Activated CD8-positive, alpha-beta memory T cell treated with anti-CD3 and anti-CD28 coated beads, Interleukin-2, amount 50 U/mL, for 1 hour (primary cell): ENCODE data around the gene PRUNE2.
A peak's percentile ranks its signal among the peaks of the same experiment; 100 is the strongest.
"Not testable (repeated sequence)": the region's sequence is repeated elsewhere in the genome, so short reads cannot be mapped to it uniquely, and the experiment has no call there.

Experiments used
- DNase-seq: peaks from one replicate; pipeline ENCODE4 v3.0.0-alpha.2; 2020; ENCODE audit errors: extremely low read depth

Gene PRUNE2

DNA sequence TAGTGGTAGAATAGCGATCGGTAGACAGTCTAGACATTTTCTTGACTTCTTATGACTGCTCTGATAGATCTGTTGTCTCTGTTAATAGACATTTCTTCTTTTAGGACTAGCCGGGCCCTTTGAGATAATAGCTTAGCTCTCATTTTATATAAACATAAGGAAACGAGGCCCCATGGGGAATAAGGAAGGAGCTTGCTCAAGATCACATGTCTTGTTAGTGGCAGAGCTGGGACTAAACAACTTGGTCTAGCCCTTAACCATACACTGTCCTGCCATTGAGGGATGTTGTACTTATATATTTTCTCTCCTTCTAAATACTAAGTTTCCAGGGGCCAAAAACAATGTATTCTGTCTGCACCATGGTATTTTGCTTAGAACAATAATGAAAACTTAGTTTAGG lies 306.9 kb downstream of the PRUNE2 start:
- no peak for DNase-seq

DNA sequence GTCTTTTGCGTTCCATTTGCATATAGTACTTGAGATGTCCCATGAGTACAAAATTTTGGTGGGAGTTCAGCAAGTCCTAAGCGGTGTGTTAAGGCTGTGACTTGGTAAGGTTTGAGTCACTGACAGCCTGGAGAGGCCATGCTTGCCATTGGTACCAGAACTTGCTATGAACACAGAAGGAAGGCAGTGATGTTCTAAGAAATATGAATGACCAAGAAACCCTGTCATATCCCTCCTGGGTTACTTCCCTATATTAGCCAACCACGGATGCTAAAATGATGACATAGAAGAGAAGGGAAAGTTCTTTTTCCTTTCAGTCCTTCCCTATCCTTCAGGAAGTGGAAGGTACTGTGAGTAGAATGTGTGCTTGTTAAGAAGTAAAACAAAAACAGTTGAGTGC lies 310.3 kb downstream of the PRUNE2 start:
- DNase-seq: no peak

DNA sequence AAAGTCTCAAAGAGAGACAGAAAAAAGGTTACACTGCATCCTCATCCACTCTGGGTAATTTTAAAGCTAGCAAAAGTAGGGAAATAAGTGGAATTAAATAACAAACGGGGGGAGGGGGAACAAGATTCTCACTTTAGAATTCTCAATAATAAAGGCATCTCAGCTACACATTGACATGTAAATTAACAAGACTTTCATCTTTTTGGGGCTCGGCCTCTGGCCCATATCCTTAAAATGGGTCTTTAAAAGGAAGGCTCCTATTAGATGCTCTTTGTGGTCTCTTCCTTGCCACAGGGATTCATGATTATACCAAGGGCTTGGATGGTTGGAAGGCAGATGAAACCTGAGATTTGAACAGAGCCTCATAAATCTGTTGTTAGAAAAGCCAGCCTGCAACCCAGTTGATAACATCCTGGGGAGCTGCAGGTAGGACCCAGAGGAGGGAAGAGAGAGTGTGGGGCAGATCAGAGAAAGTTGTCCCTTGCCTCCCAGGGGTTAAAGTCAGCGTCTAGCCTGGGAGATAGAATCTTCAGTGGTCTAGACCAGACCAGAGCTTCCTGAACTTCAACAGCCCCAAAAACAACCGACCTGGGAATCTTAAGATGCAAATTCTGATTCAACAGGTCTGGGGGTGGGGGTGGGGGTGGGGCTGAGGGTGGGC lies 311.0 kb downstream of the PRUNE2 start:
- DNase-seq: no peak

DNA sequence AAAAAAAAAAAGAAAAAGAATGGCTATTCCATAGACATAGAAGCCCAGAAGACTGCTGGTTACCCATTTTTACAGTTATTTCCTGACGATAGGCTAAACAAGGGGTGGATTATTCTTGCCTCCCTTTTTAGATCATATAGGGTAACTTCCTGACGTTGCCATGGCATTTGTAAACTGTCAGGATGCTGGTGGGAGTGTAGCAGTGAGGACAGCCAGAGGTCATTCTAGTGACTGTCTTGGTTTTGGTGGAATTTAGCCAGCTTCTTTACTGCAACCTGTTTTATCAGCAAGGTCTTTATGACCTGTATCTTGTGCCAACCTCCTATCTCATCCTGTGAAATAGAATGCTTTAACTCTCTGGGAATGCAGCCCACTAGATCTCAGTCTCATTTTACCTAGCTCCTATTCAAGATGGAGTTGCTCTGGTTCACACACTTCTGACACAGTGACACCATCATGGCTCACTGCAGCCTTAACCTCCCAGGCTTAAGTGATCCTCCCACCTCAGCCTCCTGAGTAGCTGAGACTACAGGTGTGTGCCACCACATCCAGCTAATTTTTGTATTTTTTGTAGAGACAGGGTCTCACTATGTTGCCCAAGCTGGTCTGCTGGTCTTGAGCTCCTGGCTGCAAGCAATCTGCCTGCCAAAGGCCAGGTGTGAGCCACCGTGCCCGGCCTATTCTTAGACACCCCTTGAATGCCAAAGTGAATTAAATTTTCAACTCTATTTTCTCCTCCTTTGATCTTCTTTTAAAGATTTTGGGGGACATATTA lies 311.8 kb downstream of the PRUNE2 start:
- DNase-seq: not testable (repeated sequence)

DNA sequence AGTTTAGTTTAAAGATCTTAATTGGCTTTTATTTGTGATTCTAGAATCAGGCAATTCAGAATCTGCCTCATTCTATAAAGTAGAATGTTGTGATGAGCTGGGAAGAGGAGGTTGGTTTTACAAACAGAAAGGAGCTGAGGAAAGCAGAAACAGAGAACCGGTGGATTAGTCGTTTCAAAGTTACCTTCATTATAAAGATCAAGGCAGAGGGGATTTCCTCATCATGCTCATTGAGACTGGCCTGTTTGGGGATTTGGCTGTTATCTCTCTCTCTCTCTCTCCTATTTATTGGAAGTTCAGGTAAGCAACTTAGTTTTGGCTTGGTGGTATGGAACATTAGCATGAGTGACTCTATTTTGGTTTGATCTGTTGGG lies 313.0 kb downstream of the PRUNE2 start:
- DNase-seq: no peak

DNA sequence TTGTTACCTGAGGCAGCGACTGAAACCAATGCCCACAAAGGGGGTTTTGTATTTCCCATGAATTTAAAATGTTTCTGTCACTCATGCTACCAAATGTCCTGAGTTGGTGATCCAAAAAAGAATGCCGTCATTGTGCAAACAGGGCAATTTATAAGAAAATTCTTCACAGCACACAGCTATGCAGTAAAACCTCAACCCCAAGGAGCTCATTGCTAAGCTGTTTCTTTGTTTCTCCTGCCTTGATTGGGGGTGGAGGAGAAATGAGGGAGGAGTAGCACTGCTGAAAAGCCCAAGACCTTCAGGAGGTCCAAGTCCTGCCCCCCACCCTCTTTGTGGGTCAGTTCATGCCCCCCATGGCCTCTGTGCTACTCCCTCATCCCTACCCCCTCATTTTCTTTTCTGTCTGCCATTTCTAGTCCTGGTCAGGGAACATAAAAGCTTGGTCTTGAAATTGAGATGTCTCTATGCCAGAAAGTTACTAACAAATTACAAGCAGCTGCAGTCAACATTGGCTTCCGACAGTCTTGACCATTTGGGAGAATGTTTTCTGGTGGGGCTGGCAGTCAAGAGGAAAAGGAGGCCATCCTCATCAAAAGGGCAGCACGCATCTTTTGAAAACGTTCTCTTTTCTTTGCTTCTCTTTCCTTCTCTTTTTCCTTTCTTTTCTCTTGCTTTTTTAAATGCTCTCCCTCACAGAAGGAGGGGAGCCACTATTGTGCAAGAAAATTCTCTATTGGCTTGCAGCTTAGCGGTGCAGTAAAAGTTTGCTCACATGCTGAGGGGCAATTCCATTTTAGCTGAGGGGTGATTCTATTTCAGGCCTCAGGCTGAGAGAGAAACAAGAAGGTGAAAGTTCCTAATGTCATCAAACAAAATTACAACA lies 313.6 kb downstream of the PRUNE2 start:
- no peak for DNase-seq

DNA sequence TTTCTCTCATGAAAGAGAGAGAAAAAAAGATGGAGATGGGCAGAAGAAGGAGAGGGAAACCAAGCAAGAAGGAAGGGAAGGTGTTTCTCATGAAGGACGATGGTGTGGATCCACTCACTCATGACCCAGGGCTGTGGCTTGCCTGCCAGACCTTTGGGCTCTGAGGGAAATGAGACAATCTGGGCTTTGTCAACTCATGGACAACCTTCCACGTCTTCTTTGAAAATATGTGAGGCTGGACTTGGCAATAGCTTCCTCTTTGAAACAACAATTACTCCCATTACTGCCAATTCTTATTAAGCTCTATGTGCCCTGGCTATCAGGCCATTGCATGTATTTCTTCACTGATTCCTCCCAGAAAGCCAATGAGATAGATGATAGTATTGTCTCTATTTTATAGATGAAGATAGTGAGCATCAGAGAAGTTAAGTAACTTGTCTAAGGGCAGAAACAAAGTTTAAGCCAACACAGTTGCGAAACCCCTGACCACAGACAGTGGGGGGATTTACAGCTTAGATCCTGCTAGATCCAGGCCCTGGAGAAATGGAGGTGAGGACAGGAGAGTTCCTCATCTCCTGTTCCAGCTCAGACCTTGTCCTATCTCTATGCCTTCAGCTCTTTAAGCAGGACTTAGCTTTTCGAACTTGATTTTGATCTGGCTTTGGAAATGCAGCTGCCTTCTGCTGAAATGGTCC lies 314.5 kb downstream of the PRUNE2 start:
- DNase-seq: no peak

DNA sequence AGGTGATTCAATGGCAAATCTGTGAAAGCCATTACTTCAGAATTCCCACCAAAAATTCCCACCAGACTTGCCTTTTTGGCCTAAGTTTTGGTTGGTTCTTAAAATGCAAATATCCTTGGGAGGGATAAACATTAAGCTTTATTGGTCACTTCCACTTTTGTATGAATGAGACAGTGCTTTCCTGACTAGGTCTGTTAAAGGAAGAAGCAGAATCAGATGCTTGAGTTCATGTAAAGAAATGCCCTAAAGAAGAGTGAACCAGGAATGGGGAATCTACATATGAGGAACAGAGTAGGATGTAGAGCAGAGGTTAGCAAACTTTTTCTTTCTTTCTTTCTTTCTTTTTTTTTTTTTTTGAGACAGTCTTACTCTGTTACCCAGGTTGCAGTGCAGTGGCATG lies 317.6 kb downstream of the PRUNE2 start:
- DNase-seq: no peak

DNA sequence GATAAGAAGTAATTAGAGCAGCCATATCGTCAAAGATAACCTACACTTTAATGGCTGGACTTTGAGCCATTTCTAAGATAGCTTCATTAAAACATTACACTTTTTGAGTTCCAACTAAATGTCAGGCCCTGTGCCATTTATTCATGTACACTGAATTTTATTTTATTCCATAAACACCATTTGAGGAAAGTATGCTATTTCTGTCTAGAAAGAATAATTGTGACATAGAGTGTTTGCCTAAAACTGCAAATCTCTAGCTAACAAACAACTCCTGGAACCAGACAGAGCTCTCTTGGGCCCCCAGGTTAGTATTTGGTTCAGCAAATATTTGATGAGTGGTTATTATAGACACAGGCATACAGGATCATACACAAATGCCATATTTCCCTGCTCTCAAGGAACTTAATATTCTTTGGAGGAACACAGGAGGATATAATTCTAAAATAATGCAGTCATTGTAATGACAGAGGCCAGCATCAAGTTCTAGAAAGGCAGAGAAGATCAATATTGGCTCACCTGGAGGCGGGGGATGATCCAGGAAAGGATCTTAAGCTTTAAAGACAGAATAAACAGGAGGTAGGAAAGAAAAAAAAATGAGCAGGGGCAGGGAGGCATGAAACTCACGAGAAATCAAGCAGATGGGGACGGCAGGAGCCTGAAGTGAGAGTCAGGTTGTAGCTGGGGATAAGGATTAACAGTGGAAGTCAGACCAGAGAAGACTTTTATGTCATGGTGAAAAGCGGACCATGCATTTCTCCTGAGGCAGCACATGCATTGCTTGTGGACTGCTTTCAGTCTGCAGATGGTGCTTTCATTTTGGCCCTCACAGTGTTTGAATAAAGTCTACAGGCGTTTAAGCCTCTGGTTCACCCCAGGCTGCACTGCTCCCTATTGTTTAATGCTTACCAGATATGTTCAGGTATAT lies 319.3 kb downstream of the PRUNE2 start:
- DNase-seq: no peak

DNA sequence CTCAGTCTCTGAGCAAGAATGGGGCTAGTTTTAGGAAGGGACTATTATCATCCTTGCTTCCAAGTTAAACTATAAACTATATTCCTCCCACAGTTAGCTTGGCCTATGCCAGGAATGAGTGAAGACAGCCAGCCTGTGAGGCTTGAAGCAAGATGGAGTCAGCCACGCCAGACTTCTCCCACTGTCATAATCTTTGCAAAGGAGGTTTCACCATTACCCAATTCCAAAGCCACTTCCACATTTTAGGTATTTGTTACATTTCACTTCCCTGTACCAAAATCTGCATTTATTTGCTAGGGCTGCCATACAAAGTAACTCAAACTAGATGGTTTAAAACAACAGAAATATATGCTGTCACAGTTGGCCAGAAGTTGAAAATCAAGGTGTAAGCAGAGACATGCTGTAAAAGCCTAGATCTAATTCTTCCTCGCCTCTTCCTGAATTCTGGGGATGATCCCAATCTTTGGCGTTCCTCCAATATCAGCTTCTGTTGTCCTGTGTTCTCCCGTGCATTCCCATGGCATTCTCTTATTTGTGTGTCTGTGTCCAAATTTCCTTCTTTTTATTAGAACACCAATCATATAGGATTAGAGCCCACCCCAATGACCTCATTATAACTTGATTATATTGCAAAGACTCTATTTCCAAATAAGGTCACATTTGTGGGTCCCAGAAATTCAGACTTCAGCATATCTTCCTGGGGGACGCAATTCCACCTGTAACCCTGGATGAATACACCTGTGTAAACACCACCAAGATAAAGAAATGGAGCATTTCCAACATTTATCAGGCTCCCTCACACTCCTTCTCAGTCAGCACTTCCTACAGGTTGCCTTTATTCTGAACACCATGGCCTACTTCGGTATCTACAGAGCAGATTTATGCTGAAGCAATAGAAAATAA lies 320.2 kb downstream of the PRUNE2 start:
- no peak for DNase-seq

DNA sequence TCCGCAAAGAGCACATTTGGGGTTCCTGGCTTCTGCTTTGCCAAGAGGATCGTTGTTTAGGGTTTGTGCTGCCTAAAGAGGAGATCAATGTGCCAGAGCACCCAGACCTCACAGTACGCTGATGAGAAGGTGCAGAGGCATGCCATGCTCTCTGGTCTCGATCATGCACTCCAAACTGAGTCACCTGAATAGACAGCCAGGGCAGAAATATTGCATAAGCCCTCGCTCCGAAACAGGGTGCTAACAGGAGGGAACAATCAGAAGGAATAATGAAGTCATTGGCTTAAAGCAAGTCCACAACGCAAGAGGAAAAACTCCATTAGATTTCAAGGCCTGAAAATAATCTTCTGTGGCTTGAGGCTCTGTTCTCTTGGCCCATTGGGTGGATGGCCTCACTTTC lies 322.7 kb downstream of the PRUNE2 start:
- DNase-seq: no peak

DNA sequence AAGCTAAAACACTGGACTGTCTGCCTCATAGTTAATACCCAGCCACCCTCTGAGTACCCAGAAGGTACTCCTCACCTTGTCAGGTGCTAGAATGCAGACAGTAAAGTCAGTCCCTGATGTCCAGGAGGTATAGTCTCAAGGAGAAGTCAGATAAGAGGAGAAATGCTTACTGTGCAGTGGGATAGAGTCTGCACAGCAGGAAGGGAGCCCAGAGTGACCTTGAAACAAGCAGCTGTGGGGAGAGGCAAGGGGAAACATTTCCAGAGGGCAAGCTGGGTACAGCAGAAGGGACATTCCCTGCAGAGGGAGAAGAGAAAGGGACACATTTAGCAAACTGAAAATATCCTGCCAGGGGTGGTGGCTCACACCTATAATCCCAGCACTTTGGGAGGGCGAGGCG lies 324.2 kb downstream of the PRUNE2 start:
- no peak for DNase-seq

DNA sequence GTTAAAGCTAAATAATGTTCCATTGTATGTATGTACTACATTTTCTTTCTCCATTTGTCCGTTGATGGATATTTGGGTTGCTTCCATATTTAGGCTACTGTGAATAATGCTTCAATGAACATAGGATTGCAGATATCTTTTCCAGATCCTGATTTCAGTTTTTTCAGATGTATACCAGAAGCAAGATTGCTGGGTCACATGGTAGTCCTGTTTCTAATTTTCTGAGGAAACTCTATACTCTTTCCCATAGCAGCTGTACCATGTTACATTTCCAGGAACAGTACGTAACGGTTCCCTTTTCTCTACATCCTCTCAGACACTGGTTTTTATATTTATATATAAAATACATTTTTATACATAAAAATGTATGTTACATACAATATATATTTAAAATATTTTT lies 325.1 kb downstream of the PRUNE2 start:
- DNase-seq: no peak

DNA sequence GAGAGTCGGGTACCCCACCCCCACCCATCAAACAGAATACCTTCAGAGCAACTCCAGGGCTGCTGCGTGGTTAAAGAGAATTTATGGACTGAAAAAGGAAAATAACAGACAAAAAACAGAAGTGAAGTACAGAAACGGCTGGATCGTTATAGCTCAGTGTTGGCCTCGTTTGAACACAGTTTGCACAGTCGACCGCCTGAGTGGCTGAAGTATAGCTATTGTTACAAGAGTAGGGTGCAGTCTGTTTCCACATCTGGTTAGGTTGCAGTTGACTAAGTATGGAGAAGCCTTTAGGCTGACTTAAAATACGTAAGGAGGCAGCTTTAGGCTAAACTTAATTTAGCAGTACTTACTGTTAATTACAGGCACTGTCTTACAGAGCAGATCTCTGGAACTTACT lies 325.7 kb downstream of the PRUNE2 start:
- no peak for DNase-seq

DNA sequence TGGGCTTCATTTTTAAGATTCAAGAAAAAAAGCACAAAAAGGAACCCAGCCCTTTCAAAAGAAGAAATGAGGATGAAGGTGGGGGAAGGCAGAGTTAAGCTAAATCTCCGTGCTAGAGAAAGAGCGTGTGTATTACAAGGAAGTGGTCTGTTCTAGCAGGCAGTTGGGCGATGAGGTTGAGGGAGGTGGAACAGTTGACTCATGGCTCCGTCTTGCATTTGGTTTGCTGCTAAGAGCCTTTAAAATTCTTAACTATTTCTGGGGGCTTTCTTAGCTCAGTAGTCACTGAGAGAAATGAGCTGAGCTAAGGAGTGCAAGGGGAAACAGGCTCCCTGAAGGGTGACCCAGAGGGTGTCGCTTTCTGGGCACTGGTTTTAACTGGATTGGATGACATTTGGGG lies 329.6 kb downstream of the PRUNE2 start:
- peak; percentile 31 for DNase-seq

DNA sequence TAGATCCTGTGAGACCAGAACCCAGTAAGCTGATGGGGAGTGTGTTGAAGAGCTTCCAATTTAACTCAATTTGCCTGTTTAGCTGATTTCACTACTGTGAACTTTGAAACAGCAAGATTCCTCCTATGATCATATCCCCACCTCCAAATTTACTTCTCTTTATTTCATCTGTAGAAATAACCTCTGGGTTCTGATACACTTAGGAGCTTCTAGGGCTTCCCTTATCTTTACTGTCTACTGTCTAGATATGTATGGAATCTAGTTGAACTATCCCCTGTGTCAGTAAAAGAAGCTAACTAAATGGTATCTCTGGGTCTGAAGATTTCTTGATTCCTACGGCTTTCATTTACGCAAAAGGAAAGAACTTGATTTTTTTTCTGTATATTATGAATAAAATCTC lies 330.2 kb downstream of the PRUNE2 start:
- no peak for DNase-seq

DNA sequence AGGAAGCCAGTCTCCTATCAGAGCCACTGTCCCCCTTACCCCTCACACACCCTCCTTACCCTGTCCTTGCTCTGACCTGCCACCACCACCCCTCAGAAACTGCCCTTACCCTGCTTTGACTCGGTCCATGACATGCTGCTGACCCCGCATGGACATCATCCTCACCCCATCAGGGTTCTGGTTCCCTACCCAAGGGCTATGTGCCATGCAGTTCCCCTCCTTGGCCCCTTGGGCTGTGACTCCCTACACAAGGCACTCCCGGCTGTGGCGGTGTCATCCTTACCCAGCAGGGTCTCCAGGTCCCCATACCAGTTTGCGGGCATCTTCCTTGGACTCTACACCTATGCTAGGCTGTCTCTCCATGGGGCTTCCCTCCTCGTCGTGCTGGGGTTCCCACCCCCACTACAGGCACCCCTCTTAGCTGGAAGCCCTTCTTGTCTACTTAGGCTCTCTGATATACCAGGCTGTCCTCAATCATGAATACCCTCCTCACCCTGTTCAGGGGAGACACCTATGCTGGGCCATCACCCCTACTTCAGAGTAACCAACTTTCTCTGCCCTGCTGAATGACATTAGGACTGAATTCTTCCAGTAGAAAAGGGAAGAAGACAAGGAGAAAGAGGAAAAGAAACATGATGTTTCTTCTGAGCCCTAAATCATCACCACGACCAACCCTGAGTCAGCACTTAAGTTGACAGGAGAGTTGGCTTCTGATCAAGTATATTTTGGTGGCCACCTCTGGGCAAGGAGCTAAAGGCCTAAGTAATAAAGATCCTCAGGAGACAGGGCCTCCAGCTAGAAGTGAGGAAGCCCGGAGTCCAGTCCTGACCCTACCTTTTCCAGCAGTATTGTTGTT lies 331.8 kb downstream of the PRUNE2 start:
- no peak for DNase-seq

DNA sequence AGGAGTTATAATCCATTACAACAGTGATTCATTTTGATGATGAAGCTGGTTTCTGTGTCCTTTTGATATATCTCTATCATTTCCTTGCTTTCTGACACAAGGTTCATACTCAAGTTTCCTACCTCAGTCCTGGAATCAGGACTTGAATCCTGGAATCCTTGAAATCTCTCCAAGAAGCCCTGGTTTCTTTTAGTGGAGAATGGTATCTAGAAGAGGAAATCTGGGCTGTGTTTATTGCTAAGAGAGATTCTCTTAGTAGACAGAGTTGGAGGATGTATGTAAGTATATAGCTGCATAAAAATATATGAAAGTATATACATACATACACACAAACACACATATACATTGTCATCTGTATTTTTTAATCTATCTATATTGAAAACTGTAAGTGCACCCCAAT lies 332.5 kb downstream of the PRUNE2 start:
- DNase-seq: no peak

DNA sequence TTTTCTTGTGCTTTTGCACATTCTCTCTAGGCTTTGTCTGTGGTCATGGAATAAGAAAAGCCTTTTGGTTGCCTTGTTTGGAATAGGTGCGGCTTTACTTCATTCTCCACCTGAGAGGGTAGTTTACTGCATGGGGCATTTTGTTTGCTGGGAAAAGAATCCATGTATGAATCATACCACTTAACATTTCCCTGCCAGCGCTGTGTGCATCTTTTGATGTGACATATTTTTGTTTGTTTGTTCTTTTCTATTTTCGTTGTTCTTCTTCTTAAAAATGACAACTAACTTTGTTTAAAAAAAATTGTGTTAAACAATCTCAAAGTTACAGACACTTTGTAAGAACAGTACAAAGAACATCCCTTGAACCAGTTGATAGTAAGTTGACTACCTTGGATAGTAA lies 333.8 kb downstream of the PRUNE2 start:
- no peak for DNase-seq
